Sigmoid colon (tissue), 7 donors: ENCODE results near the gene GDNF. TPM values are rescaled to one million over a fixed set of nuclear protein-coding genes. Genes with fewer than 3 reads are reported as not detected.
A peak's percentile ranks its signal among the peaks of the same experiment; 100 is the strongest.

Experiments
- DNase-seq: peaks from one replicate; pipeline ENCODE4 v3.0.0-alpha.2; 2019
- H3K27ac ChIP-seq, 4 donors: fragments of 200-600 bp; sonication (generic); one replicate each; pipeline ENCODE4 v1.5.1; 2016 to 2019; ENCODE audit warnings: mild to moderate bottlenecking in 1 of 4
- H3K27me3 ChIP-seq, 3 donors: fragments of 200-600 bp; sonication (generic); one replicate each; pipeline ENCODE4 v1.5.1; 2019; ENCODE audit warnings: mild to moderate bottlenecking in 1 of 3
- H3K36me3 ChIP-seq, 4 donors: fragments of 200-600 bp; sonication (generic); one replicate each; pipeline ENCODE4 v1.5.1; 2016 to 2019
- H3K4me1 ChIP-seq, 4 donors: fragments of 200-600 bp; sonication (generic); one replicate each; pipeline ENCODE4 v1.5.1; 2017 to 2019
- H3K4me3 ChIP-seq, 4 donors: fragments of 200-600 bp; sonication (generic); one replicate each; pipeline ENCODE4 v1.5.1; 2017 to 2019; ENCODE audit warnings: mild to moderate bottlenecking in 2 of 4, moderate library complexity in 1 of 4
- H3K9me3 ChIP-seq, 4 donors: fragments of 200-600 bp in 3 of 4; sonication (generic) in 3 of 4; one replicate each; pipeline versions ENCODE4 v1.5.1 to v1.6.1; 2013 to 2019
- CTCF ChIP-seq, 4 experiments: fragments of 450-650 bp in 3 of 4; fragments of 200-600 bp in 1 of 4; IDR thresholded peaks; one replicate each; pipeline ENCODE4 v1.5.1; 2016 to 2019; ENCODE audit warnings: antibody characterized with exemption in 4 of 4, mild to moderate bottlenecking in 3 of 4, moderate library complexity in 2 of 4
- EP300 ChIP-seq, 4 donors: sonication (generic); formaldehyde crosslinking; IDR thresholded peaks; one replicate each; pipeline ENCODE4 v1.6.1; 2017; ENCODE audit warnings: antibody characterized with exemption in 4 of 4
- POLR2A ChIP-seq, 2 donors: fragments of 450-650 bp; IDR thresholded peaks; one replicate each; pipeline ENCODE4 v1.6.1; 2016; ENCODE audit warnings: antibody characterized with exemption in 2 of 2, mild to moderate bottlenecking in 2 of 2, moderate library complexity in 2 of 2
- POLR2AphosphoS5 ChIP-seq, 4 donors: sonication (generic); formaldehyde crosslinking; IDR thresholded peaks; one replicate each; pipeline ENCODE4 v1.6.1; 2017; ENCODE audit warnings: antibody characterized with exemption in 4 of 4
- WGBS, 2 donors: extraction: QIAGEN DNeasy Blood & Tissue Kit; methylation state at CpG; one replicate each; pipeline ENCODE4 v1.1.7; 2013; 5-methylcytosine and 5-hydroxymethylcytosine counted together
- intact Hi-C: fragments of 100-400 bp; cut with DNase I; formaldehyde crosslinking; loops from one replicate; pipeline ENCODE4 v1.15.1; 2023
- polyA plus RNA-seq, 3 donors: library from polyadenylated mRNA; stranded (reverse); fragments of 200-250 nt; gene quantifications; one replicate each; pipeline ENCODE4 v1.2.3, GENCODE V29; 2013
- total RNA-seq, 4 donors: library from RNA; depleted of rRNA; stranded (reverse); fragments of >200 nt; gene quantifications; one replicate each; pipeline ENCODE4 v1.1.0, GENCODE V29; 2016
- donor health status: healthy with polysubstance abuse.
- donor health status: Bipolar disorder and iron deficiency.
- donor health status: healthy.

GDNF gene
- total and polyA plus RNA-seq, 7 donors = under 0.01 to 16.3 (median 4.2) TPM

GRCh38 chr5:37830348-37830747 lies 9.5 kb downstream of the GDNF start:
- Histone ChIP-seq H3K4me3 (no peak overlapping the region), H3K4me1 (peaks cover 0 to 74% (median 64%) of the 10 kb centered on the region in 4 donors), H3K36me3 (peaks cover 0 to 12% (median 0%) of the 10 kb centered on the region in 4 donors), H3K27me3 (no peaks in the 10 kb centered on the region), H3K9me3 (no peaks in the 10 kb centered on the region), H3K27ac (peak overlapping the region in 3 of 4 donors; percentile 52 to 97 (median 96))
- intact Hi-C loops = no loop called here
- 73 to 86% methylated on average over 5 of the region's 5 CpGs for WGBS, 2 donors
- TF ChIP-seq EP300 (IDR thresholded peaks at IDR 0.05) (no peak), POLR2AphosphoS5 (IDR thresholded peaks at IDR 0.05) (no peak)
- no peak for DNase-seq

- Histone ChIP-seq H3K4me3 (no peak overlapping the region), H3K4me1 (peaks cover 0 to 79% (median 41%) of the 10 kb centered on the region in 4 donors), H3K27me3 (no peaks in the 10 kb centered on the region), H3K27ac (peak overlapping the region in 3 of 4 donors; percentile 0 to 58 (median 51)), H3K36me3 (peaks cover 0 to 23% (median 0%) of the 10 kb centered on the region in 4 donors), H3K9me3 (no peaks in the 10 kb centered on the region)
- TF ChIP-seq EP300 (IDR thresholded peaks at IDR 0.05) (no peak), CTCF (IDR thresholded peaks at IDR 0.05) (no peak), POLR2AphosphoS5 (IDR thresholded peaks at IDR 0.05) (no peak), POLR2A (IDR thresholded peaks at IDR 0.05) (no peak)
- intact Hi-C loops = no loop called here
- 34 to 52% methylated on average over 2 of the region's 2 CpGs for WGBS, 2 donors
- no peak for DNase-seq
Measured at GRCh38 chr5:37825334-37825915, 14.4 kb downstream of the GDNF start.

- Histone ChIP-seq H3K4me3 (no peak overlapping the region), H3K36me3 (peaks cover 0 to 23% (median 0%) of the 10 kb centered on the region in 4 donors), H3K27ac (peak overlapping the region in 3 of 4 donors; percentile 51 to 58 (median 58)), H3K4me1 (peaks cover 0 to 67% (median 31%) of the 10 kb centered on the region in 4 donors), H3K27me3 (no peaks in the 10 kb centered on the region), H3K9me3 (no peaks in the 10 kb centered on the region)
- intact Hi-C loops = no loop called here
- no peak for DNase-seq
- TF ChIP-seq CTCF (IDR thresholded peaks at IDR 0.05) = no peak
- no peak for TF ChIP-seq POLR2A (IDR thresholded peaks at IDR 0.05)
- no peak for TF ChIP-seq EP300 (IDR thresholded peaks at IDR 0.05)
- TF ChIP-seq POLR2AphosphoS5 (IDR thresholded peaks at IDR 0.05) = no peak
- WGBS, 2 donors = 84 to 85% methylated on average over 11 of the region's 11 CpGs
Measured at GRCh38 chr5:37823433-37824152, 16.2 kb downstream of the GDNF start.

GRCh38 chr5:37816883-37817282 lies 23.0 kb downstream of the GDNF start:
- intact Hi-C loops = no loop called here
- Histone ChIP-seq H3K27ac (peak overlapping the region in 2 of 4 donors; percentile 62 to 79), H3K9me3 (no peaks in the 10 kb centered on the region), H3K36me3 (peaks cover 0 to 38% (median 18%) of the 10 kb centered on the region in 4 donors), H3K27me3 (no peaks in the 10 kb centered on the region), H3K4me1 (peaks cover 2 to 45% (median 27%) of the 10 kb centered on the region in 4 donors), H3K4me3 (no peak overlapping the region)
- DNase-seq = no peak
- peak in 2 of 4 donors; percentile 27 to 68 for TF ChIP-seq POLR2AphosphoS5 (IDR thresholded peaks at IDR 0.05)
- TF ChIP-seq EP300 (IDR thresholded peaks at IDR 0.05) = peak in 1 of 4 donors; percentile 74
- no peak for TF ChIP-seq POLR2A (IDR thresholded peaks at IDR 0.05)
- 48 to 63% methylated on average over 3 of the region's 3 CpGs for WGBS, 2 donors

GRCh38 chr5:37816331-37816730 lies 23.5 kb downstream of the GDNF start:
- H3K4me3 ChIP-seq = no peak overlapping the region
- WGBS, 2 donors = 88% methylated on average over 3 of the region's 3 CpGs
- DNase-seq = no peak
- peaks cover 2 to 45% (median 31%) of the 10 kb centered on the region in 4 donors for H3K4me1 ChIP-seq
- no peak for TF ChIP-seq EP300 (IDR thresholded peaks at IDR 0.05)
- TF ChIP-seq CTCF (IDR thresholded peaks at IDR 0.05) = no peak
- no peak for TF ChIP-seq POLR2AphosphoS5 (IDR thresholded peaks at IDR 0.05)
- no peak for TF ChIP-seq POLR2A (IDR thresholded peaks at IDR 0.05)
- no peaks in the 10 kb centered on the region for H3K9me3 ChIP-seq
- intact Hi-C loops = no loop called here
- peaks cover 0 to 37% (median 18%) of the 10 kb centered on the region in 4 donors for H3K36me3 ChIP-seq
- H3K27me3 ChIP-seq = no peaks in the 10 kb centered on the region
- peak overlapping the region in 2 of 4 donors; percentile 62 to 79 for H3K27ac ChIP-seq
